HUES64 (cell line): ENCODE data around the gene SH2D6.

Experiments used
- H3K27ac ChIP-seq: 2 replicates; pipeline ENCODE4 v1.7.0; 2013; ENCODE audit warnings: low read depth, low read length, inconsistent platforms
- H3K27me3 ChIP-seq: 2 replicates; pipeline ENCODE4 v1.6.1; 2013; ENCODE audit warnings: mild to moderate bottlenecking, low read length; ENCODE audit not compliant: insufficient read depth
- H3K36me3 ChIP-seq: 2 replicates; pipeline ENCODE4 v1.6.1; 2013; ENCODE audit warnings: mild to moderate bottlenecking, low read length; ENCODE audit not compliant: insufficient read depth
- H3K4me1 ChIP-seq: 2 replicates; pipeline ENCODE4 v1.6.1; 2013; ENCODE audit warnings: mild to moderate bottlenecking, low read length, moderate library complexity; ENCODE audit not compliant: insufficient read depth
- H3K4me3 ChIP-seq: 2 replicates; pipeline ENCODE4 v1.5.1; 2013; ENCODE audit warnings: mild to moderate bottlenecking, low read length, moderate library complexity
- H3K9ac ChIP-seq: 2 replicates; pipeline ENCODE4 v1.6.1; 2013; ENCODE audit warnings: mild to moderate bottlenecking, low read depth, low read length
- H3K9me3 ChIP-seq: 2 replicates; pipeline ENCODE4 v1.6.1; 2013; ENCODE audit warnings: low read depth, low read length; ENCODE audit not compliant: insufficient read depth
- WGBS: fragments of 150-250, 120-280 bp; methylation state at CpG from one replicate; pipeline ENCODE4 v1.1.7; 2013; ENCODE audit warnings: missing lambda C conversion rate; 5-methylcytosine and 5-hydroxymethylcytosine counted together

SH2D6 gene

GRCh38 chr2:85445316-85446295 is 27.1 kb downstream of the SH2D6 start:
- Histone ChIP-seq H3K4me3 (no peak overlapping the region), H3K4me1 (no peaks in the 10 kb centered on the region), H3K36me3 (no peaks in the 10 kb centered on the region), H3K27ac (no peak overlapping the region), H3K9me3 (no peaks in the 10 kb centered on the region), H3K27me3 (no peaks in the 10 kb centered on the region), H3K9ac (no peak overlapping the region)
- 95% methylated on average over 5 of the region's 5 CpGs for WGBS

- Histone ChIP-seq H3K27ac (no peak overlapping the region), H3K4me3 (no peak overlapping the region), H3K36me3 (no peaks in the 10 kb centered on the region), H3K9me3 (no peaks in the 10 kb centered on the region), H3K27me3 (no peaks in the 10 kb centered on the region), H3K9ac (no peak overlapping the region), H3K4me1 (no peaks in the 10 kb centered on the region)
- WGBS = 85% methylated on average over 14 of the region's 14 CpGs
Measured at GRCh38 chr2:85446296-85447221, 28.0 kb downstream of the SH2D6 start.

- no peaks in the 10 kb centered on the region for H3K27me3 ChIP-seq
- H3K4me1 ChIP-seq = no peaks in the 10 kb centered on the region
- H3K9ac ChIP-seq = no peak overlapping the region
- H3K27ac ChIP-seq = no peak overlapping the region
- 94% methylated on average over 8 of the region's 8 CpGs for WGBS
- H3K36me3 ChIP-seq = no peaks in the 10 kb centered on the region
- no peak overlapping the region for H3K4me3 ChIP-seq
- H3K9me3 ChIP-seq = no peaks in the 10 kb centered on the region
Measured at GRCh38 chr2:85447222-85447585, 28.7 kb downstream of the SH2D6 start.

GRCh38 chr2:85448461-85449213 is 30.1 kb downstream of the SH2D6 start:
- Histone ChIP-seq H3K4me3 (no peak overlapping the region), H3K4me1 (no peaks in the 10 kb centered on the region), H3K9ac (no peak overlapping the region), H3K36me3 (no peaks in the 10 kb centered on the region), H3K27me3 (no peaks in the 10 kb centered on the region), H3K9me3 (no peaks in the 10 kb centered on the region), H3K27ac (no peak overlapping the region)
- 95% methylated on average over 8 of the region's 8 CpGs for WGBS

- Histone ChIP-seq H3K9ac (no peak overlapping the region), H3K36me3 (no peaks in the 10 kb centered on the region), H3K27me3 (no peaks in the 10 kb centered on the region), H3K27ac (no peak overlapping the region), H3K4me1 (no peaks in the 10 kb centered on the region), H3K4me3 (no peak overlapping the region), H3K9me3 (no peaks in the 10 kb centered on the region)
- WGBS = 90% methylated on average over 7 of the region's 7 CpGs
Measured at GRCh38 chr2:85449214-85449588, 30.7 kb downstream of the SH2D6 start.

- WGBS = 94% methylated on average over 1 of the region's 1 CpG
- H3K4me3 ChIP-seq = no peak overlapping the region
- H3K36me3 ChIP-seq = no peaks in the 10 kb centered on the region
- H3K27me3 ChIP-seq = no peaks in the 10 kb centered on the region
- no peaks in the 10 kb centered on the region for H3K4me1 ChIP-seq
- H3K9ac ChIP-seq = no peak overlapping the region
- H3K27ac ChIP-seq = no peak overlapping the region
- no peaks in the 10 kb centered on the region for H3K9me3 ChIP-seq
Measured at GRCh38 chr2:85452237-85452636, 33.7 kb downstream of the SH2D6 start.

- Histone ChIP-seq H3K4me1 (peaks cover 8% of the 10 kb centered on the region), H3K9ac (no peak overlapping the region), H3K36me3 (no peaks in the 10 kb centered on the region), H3K27me3 (no peaks in the 10 kb centered on the region), H3K4me3 (no peak overlapping the region), H3K9me3 (no peaks in the 10 kb centered on the region), H3K27ac (no peak overlapping the region)
- WGBS = 97% methylated on average over 7 of the region's 7 CpGs
Measured at GRCh38 chr2:85453571-85453970, 35.1 kb downstream of the SH2D6 start.

- H3K9me3 ChIP-seq = no peaks in the 10 kb centered on the region
- no peak overlapping the region for H3K9ac ChIP-seq
- peaks cover 18% of the 10 kb centered on the region for H3K4me1 ChIP-seq
- no peak overlapping the region for H3K4me3 ChIP-seq
- no peak overlapping the region for H3K27ac ChIP-seq
- 86% methylated on average over 1 of the region's 1 CpG for whole genome bisulfite sequencing
- no peaks in the 10 kb centered on the region for H3K36me3 ChIP-seq
- no peaks in the 10 kb centered on the region for H3K27me3 ChIP-seq
Measured at GRCh38 chr2:85455552-85456090, 37.1 kb downstream of the SH2D6 start.

GRCh38 chr2:85457043-85457442 is 38.5 kb downstream of the SH2D6 start:
- peaks cover 18% of the 10 kb centered on the region for H3K4me1 ChIP-seq
- no peaks in the 10 kb centered on the region for H3K36me3 ChIP-seq
- H3K27me3 ChIP-seq = no peaks in the 10 kb centered on the region
- 73% methylated on average over 5 of the region's 5 CpGs for WGBS
- H3K27ac ChIP-seq = no peak overlapping the region
- no peaks in the 10 kb centered on the region for H3K9me3 ChIP-seq
- no peak overlapping the region for H3K9ac ChIP-seq
- no peak overlapping the region for H3K4me3 ChIP-seq

GRCh38 chr2:85457877-85458316 is 39.4 kb downstream of the SH2D6 start:
- WGBS = 71% methylated on average over 6 of the region's 6 CpGs

More at GRCh38 chr2:85457877-85458316, 39.4 kb downstream of the SH2D6 start:
- Histone ChIP-seq H3K36me3 (no peaks in the 10 kb centered on the region), H3K9me3 (no peaks in the 10 kb centered on the region), H3K27ac (peak overlapping the region; percentile 18; the same call in 1 of the 2 replicates), H3K4me1 (peaks cover 18% of the 10 kb centered on the region), H3K27me3 (no peaks in the 10 kb centered on the region), H3K9ac (0 out of 2 replicates have a peak overlapping the region, but pooled peaks have one; percentile 19), H3K4me3 (no peak overlapping the region)
